Lower leg skin (tissue), 4 donors: ENCODE measurements around the gene EXOSC7. TPM values are rescaled to one million over a fixed set of nuclear protein-coding genes. Genes with fewer than 3 reads are reported as not detected.

Experiments used
- DNase-seq, 2 donors: peaks; one replicate each; pipeline ENCODE4 v3.0.0-alpha.2; 2019; ENCODE audit warnings: low spot score in 2 of 2
- H3K4me3 ChIP-seq: fragments of 200-600 bp; sonication (generic); 2 replicates; pipeline ENCODE4 v1.5.1; 2017; ENCODE audit warnings: mild to moderate bottlenecking, low read depth; ENCODE audit not compliant: poor library complexity, severe bottlenecking
- POLR2A ChIP-seq, 2 donors: fragments of 450-650 bp; IDR thresholded peaks; one replicate each; pipeline ENCODE4 v1.6.1; 2016 to 2017; ENCODE audit warnings: antibody characterized with exemption in 2 of 2, mild to moderate bottlenecking in 1 of 2, moderate library complexity in 1 of 2
- WGBS, 2 donors: methylation state at CpG; one replicate each; pipeline ENCODE4 v1.1.5; 2018; 5-methylcytosine and 5-hydroxymethylcytosine counted together
- intact Hi-C: fragments of 100-400 bp; cut with DNase I; formaldehyde crosslinking; loops from one replicate; pipeline ENCODE4 v1.15.0; 2023; ENCODE audit warnings: low total_unique reads
- total RNA-seq, 4 donors: library from RNA; depleted of rRNA; stranded (reverse); fragments of >200 nt; gene quantifications; one replicate each; pipeline ENCODE4 v1.1.0, GENCODE V29; 2016
- TF ChIP-seq, protein P1 (sequence below), 3 donors: fragments of 450-650 bp; IDR thresholded peaks; one replicate each; pipeline ENCODE4 v1.5.1; 2016; ENCODE audit warnings: antibody characterized with exemption in 3 of 3, mild to moderate bottlenecking in 3 of 3, moderate library complexity in 2 of 3

EXOSC7 gene
- total RNA-seq, 4 donors from 2014 or later: 77.4 to 178 (median 133) TPM

DNA sequence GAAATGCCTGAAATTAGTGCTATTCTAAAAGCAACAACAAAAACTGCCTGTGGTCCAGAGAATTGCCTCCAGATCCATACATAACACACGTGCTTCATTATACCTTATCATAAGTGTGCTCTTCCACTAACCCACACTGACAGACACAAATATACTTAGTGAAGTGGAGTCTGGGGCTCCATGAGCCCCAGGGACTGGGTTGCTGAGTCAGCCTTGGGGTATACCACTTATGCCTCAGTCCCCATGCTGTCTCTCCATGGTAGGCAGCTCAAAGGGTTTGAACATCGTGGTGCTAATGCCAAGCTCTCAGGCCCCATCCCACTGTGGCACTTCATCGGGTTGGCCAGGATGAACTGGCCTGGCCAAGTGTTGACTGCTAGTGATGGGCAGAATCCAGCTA, 10.9 kb upstream of the EXOSC7 start:
- WGBS, 2 donors: 82 to 95% methylated on average over 3 of the region's 3 CpGs
- no peak for DNase-seq
- no peak overlapping the region for H3K4me3 ChIP-seq

GRCh38 chr3:44966795-44967278, 9.2 kb upstream of the EXOSC7 start:
- H3K4me3 ChIP-seq: no peak overlapping the region
- DNase-seq: no peak
- TF ChIP-seq POLR2A (IDR thresholded peaks at IDR 0.05): no peak
- TF ChIP-seq, protein P1, sequence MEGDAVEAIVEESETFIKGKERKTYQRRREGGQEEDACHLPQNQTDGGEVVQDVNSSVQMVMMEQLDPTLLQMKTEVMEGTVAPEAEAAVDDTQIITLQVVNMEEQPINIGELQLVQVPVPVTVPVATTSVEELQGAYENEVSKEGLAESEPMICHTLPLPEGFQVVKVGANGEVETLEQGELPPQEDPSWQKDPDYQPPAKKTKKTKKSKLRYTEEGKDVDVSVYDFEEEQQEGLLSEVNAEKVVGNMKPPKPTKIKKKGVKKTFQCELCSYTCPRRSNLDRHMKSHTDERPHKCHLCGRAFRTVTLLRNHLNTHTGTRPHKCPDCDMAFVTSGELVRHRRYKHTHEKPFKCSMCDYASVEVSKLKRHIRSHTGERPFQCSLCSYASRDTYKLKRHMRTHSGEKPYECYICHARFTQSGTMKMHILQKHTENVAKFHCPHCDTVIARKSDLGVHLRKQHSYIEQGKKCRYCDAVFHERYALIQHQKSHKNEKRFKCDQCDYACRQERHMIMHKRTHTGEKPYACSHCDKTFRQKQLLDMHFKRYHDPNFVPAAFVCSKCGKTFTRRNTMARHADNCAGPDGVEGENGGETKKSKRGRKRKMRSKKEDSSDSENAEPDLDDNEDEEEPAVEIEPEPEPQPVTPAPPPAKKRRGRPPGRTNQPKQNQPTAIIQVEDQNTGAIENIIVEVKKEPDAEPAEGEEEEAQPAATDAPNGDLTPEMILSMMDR (IDR thresholded peaks at IDR 0.05): no peak
- intact Hi-C loops: no loop called here
- WGBS, 2 donors: 36 to 50% methylated on average over 3 of the region's 3 CpGs

More for the DNA sequence above, 10.9 kb upstream of the EXOSC7 start:
- intact Hi-C loops: no loop called here
- TF ChIP-seq POLR2A (IDR thresholded peaks at IDR 0.05): no peak
- TF ChIP-seq, protein P1 (IDR thresholded peaks at IDR 0.05): no peak

DNA sequence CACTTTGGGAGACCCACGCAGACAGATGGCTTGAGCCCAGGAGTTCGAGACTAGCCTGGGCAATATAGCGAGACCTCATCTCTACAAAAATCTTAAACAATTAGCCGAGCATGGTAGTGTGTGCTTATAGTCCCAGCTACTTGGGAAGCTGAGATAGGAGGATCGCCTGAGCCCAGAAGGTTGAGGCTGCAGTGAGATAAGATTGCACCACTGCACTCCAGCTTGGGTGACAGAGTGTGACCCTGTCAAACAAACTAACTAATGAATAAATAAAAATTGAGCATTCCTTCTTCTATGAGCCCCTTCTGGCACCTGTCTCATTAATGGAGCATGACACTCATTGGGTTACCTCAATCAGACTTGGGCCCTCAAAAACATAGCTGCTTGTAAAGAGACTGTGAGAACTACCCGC, 7.6 kb upstream of the EXOSC7 start:
- no peak overlapping the region for H3K4me3 ChIP-seq
- TF ChIP-seq POLR2A (IDR thresholded peaks at IDR 0.05): no peak
- TF ChIP-seq, protein P1 (IDR thresholded peaks at IDR 0.05): no peak
- 64 to 66% methylated on average over 6 of the region's 6 CpGs for WGBS, 2 donors
- no peak for DNase-seq
- intact Hi-C loops: no loop called here

DNA sequence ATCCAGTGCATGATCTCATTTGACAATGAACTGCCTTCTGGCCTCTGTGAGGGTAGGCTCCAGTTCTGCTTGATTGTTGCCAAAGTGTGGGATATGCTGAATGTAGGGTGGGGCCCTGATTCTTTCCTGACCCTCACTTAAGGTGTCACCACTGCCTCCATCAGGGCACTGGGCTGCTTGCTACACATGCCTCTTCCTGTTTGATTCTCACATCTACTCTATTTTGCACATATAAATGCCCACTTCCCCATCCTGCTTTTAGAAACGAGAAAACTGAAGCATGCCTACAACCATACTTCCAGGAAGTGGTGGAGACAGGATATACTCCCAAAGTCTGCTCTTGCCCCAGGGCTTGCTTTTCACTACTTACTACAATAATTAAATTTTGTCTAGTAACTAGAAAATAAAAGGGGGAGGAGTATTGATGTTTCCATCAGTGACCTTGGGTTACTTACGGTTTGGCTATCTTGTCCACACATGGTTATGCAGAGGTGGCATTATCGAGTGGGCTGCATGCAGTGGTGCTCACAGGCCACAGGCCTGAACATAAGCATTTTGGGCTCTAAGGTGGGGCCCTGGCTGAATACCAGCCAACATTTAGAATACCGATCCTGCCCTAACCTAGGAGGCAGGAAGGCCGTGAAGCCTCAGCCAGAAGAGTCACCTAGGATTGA, 6.8 kb upstream of the EXOSC7 start:
- intact Hi-C loops: no loop called here
- 59 to 61% methylated on average over 5 of the region's 5 CpGs for WGBS, 2 donors
- no peak overlapping the region for H3K4me3 ChIP-seq
- TF ChIP-seq, protein P1 (IDR thresholded peaks at IDR 0.05): no peak
- DNase-seq: no peak

DNA sequence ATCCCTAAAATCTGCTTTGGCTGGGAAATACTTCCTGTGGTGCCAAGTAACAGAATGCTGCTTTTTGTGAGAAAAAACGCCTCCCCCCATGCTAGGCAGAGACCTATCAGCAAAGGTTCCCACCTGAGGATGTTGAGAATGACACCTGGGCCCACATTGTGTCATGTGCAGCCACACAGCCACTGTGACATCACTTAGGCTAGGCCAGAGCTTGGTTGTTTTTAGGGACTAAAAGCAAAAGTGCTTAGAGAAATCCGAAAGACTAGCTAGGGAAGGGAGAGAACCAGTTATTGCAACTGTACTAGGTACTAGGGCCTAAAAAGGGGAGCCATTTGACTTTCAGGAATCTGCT, 6.2 kb upstream of the EXOSC7 start:
- H3K4me3 ChIP-seq: no peak overlapping the region
- TF ChIP-seq, protein P1 (IDR thresholded peaks at IDR 0.05): no peak
- TF ChIP-seq POLR2A (IDR thresholded peaks at IDR 0.05): no peak
- DNase-seq: peak in 1 of 2 donors; percentile 29
- WGBS, 2 donors: 55 to 72% methylated on average over 2 of the region's 2 CpGs
- intact Hi-C loops: no loop called here
